ENCODE data around the gene TBC1D19.
"Not testable (repeated sequence)": the region's sequence is repeated elsewhere in the genome, so short reads cannot be mapped to it uniquely, and the experiment has no call there.

Gene TBC1D19

GRCh38 chr4:26670903-26671537, 87.1 kb downstream of the TBC1D19 start:
- TF ChIP-seq, protein P1, sequence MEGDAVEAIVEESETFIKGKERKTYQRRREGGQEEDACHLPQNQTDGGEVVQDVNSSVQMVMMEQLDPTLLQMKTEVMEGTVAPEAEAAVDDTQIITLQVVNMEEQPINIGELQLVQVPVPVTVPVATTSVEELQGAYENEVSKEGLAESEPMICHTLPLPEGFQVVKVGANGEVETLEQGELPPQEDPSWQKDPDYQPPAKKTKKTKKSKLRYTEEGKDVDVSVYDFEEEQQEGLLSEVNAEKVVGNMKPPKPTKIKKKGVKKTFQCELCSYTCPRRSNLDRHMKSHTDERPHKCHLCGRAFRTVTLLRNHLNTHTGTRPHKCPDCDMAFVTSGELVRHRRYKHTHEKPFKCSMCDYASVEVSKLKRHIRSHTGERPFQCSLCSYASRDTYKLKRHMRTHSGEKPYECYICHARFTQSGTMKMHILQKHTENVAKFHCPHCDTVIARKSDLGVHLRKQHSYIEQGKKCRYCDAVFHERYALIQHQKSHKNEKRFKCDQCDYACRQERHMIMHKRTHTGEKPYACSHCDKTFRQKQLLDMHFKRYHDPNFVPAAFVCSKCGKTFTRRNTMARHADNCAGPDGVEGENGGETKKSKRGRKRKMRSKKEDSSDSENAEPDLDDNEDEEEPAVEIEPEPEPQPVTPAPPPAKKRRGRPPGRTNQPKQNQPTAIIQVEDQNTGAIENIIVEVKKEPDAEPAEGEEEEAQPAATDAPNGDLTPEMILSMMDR (IDR thresholded peaks at IDR 0.05; ENCODE audit: low read depth, low read length), result no peak
- no peak for DNase-seq (ENCODE audit: low read depth in 2 of 2)
- H3K4me3 ChIP-seq (replicated peaks in 1 of 2; ENCODE audit: low read depth in 2 of 2, low read length in 2 of 2), result no peak overlapping the region

GRCh38 chr4:26679040-26679695, 95.3 kb downstream of the TBC1D19 start:
- H3K4me3 ChIP-seq (replicated peaks in 1 of 2; ENCODE audit: low read depth in 2 of 2, low read length in 2 of 2); DNase-seq (ENCODE audit: low read depth in 2 of 2): not testable (repeated sequence)

DNA sequence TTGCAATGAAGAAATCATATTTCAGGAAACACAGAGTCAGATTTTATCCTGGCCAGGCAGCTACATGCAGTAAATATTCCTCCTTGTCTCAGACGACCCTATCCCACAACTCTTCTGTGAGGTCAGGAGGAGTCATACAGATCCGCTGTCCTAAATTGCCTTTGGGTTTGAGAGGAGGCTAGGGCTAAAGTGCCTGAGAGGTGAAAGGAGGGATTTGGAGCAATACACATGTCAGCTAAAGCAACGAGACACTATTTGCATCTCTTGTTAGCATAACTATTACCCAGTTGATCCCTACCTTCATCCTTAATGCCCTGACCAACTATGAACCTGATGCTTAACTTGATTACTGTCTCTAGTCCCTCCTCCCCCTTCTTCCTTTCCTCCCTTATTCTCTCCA, 98.6 kb downstream of the TBC1D19 start:
- H3K4me3 ChIP-seq (replicated peaks in 1 of 2; ENCODE audit: low read depth in 2 of 2, low read length in 2 of 2), result no peak overlapping the region
- TF ChIP-seq, protein P1 (IDR thresholded peaks at IDR 0.05; ENCODE audit: low read depth, low read length), result no peak
- no peak for DNase-seq (ENCODE audit: low read depth in 2 of 2)

GRCh38 chr4:26685250-26685649, 101.4 kb downstream of the TBC1D19 start:
- DNase-seq (ENCODE audit: low read depth in 2 of 2), result peak in 1 of 2 donors; percentile 2
- TF ChIP-seq, protein P1 (IDR thresholded peaks at IDR 0.05; ENCODE audit: low read depth, low read length), result no peak
- no peak overlapping the region for H3K4me3 ChIP-seq (replicated peaks in 1 of 2; ENCODE audit: low read depth in 2 of 2, low read length in 2 of 2)

DNA sequence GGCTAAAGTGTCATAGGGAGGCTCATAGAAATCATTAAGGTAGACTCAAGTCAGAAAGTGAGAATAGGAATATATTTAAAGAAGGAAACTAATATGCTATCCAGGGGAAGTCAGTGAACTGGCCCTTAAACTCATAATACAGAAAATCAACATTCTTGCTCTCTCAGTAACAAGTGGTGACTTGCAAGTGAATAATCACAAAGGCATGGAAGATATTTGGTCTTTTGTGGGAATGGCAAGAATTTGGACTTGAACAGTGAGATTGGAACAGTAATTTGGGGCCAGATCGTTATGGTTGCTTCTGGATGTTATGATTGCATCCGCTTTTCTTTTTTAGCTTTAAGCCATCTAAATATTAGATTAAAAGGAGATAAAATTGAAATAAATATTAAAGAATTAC, 103.8 kb downstream of the TBC1D19 start:
- peak; percentile 76 to 94 for DNase-seq (ENCODE audit: low read depth in 2 of 2)
- no peak overlapping the region for H3K4me3 ChIP-seq (replicated peaks in 1 of 2; ENCODE audit: low read depth in 2 of 2, low read length in 2 of 2)
- TF ChIP-seq, protein P1 (IDR thresholded peaks at IDR 0.05; ENCODE audit: low read depth, low read length), result no peak

- TF ChIP-seq, protein P1 (IDR thresholded peaks at IDR 0.05; ENCODE audit: low read depth, low read length), result no peak
- no peak for DNase-seq (ENCODE audit: low read depth in 2 of 2)
- no peak overlapping the region for H3K4me3 ChIP-seq (replicated peaks in 1 of 2; ENCODE audit: low read depth in 2 of 2, low read length in 2 of 2)
These were observed 106.6 kb downstream of the TBC1D19 start for GRCh38 chr4:26690506-26690905.

DNA sequence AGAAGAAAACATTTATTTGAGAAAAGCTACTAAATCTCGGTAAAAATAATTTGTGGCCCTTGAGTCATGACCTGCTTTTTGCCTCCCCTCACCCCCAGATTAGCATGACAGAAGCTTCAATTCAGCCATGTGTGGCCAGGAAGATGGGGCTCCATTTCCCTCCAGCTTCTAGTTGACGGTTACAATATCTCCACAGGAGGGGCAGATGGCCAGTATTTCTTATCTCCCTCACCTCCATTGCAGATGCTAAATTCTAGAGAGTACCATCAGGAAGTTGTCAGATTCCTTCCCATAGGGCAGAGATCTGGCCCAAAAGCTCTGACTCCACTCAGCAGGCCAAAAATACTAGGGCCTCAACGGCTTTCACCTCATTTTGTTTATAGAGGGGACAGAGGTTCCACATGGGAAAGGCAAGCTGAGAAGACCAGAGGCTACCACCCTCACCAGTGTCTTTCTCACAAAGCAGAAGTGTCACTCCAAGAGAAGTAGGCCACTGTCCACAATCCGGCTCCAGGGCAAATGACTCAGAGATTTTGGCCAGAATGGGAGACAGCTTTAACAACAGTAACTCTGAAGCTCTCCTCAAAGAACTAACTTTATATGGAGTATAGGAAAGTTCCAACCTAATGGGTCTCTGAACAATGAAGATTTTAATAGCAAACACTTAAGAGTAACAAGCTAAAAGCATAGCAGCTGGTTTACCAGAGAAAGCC, 108.3 kb downstream of the TBC1D19 start:
- TF ChIP-seq, protein P1 (IDR thresholded peaks at IDR 0.05; ENCODE audit: low read depth, low read length), result no peak
- DNase-seq (ENCODE audit: low read depth in 2 of 2), result peak in 1 of 2 donors; percentile 8
- H3K4me3 ChIP-seq (replicated peaks in 1 of 2; ENCODE audit: low read depth in 2 of 2, low read length in 2 of 2), result no peak overlapping the region

DNA sequence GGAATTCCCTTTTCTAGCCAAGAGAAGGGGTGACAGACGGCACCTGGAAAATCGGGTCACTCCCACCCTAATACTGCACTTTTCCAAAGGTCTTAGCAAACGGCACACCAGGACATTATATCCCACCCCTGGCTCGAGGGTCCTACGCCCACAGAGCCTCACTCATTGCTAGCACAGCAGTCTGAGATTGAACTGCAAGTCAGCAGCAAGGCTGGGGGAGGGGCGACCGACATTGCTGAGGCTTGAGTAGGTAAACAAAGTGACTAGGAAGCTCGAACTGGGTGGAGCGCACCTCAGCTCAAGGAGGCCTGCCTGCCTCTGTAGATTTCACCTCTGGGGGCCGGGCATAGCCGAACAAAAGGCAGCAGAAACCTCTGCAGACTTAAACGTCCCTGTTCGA, 110.2 kb downstream of the TBC1D19 start:
- not testable (repeated sequence) for H3K4me3 ChIP-seq (replicated peaks in 1 of 2; ENCODE audit: low read depth in 2 of 2, low read length in 2 of 2); DNase-seq (ENCODE audit: low read depth in 2 of 2)
